Common myeloid progenitor, CD34-positive (primary cell): Measurements from ENCODE around the gene RAPGEF2.

Source experiments
- CTCF ChIA-PET: fragments of 350-600 bp; sonication (Branson Sonifier 250); formaldehyde crosslinking; loops from one replicate; lab custom pipeline; 2021; ENCODE audit warnings: antibody characterized with exemption; lab: Charles Lee
- POLR2A ChIA-PET: fragments of 350-600 bp; sonication (Branson Sonifier 250); formaldehyde crosslinking; loops from one replicate; lab custom pipeline; 2021; ENCODE audit warnings: antibody characterized with exemption; lab: Charles Lee
- DNase-seq, 3 donors: peaks; one replicate each; pipeline versions ENCODE4 v3.0.0 to v3.0.0-alpha.2; 2013
- H3K27ac ChIP-seq, 2 experiments: 1 replicate in 1 of 2; 2 replicates in 1 of 2; pipeline ENCODE4 v1.7.0; 2013; ENCODE audit warnings: inconsistent platforms in 2 of 2, low read length in 2 of 2, mild to moderate bottlenecking in 2 of 2, low read depth in 1 of 2, moderate library complexity in 1 of 2; ENCODE audit not compliant: severe bottlenecking in 2 of 2, insufficient read depth in 1 of 2, poor library complexity in 1 of 2
- H3K27me3 ChIP-seq, 5 experiments: replicated peaks in 2 of 5; 1 replicate in 3 of 5; 2 replicates in 2 of 5; pipeline versions ENCODE4 v1.6.1 to v1.7.0; 2013; ENCODE audit warnings: low read length in 4 of 5, mild to moderate bottlenecking in 2 of 5, moderate library complexity in 2 of 5, inconsistent platforms in 1 of 5; ENCODE audit not compliant: insufficient read depth in 5 of 5, control insufficient read depth in 4 of 5
- H3K36me3 ChIP-seq, 4 experiments: 1 replicate in 2 of 4; 2 replicates in 2 of 4; pipeline versions ENCODE4 v1.6.1 to v1.7.0; 2013; ENCODE audit warnings: low read length in 3 of 4, control low read depth in 1 of 4, mild to moderate bottlenecking in 1 of 4; ENCODE audit not compliant: control insufficient read depth in 4 of 4, insufficient read depth in 4 of 4
- H3K4me1 ChIP-seq, 4 experiments: 1 replicate in 3 of 4; 2 replicates in 1 of 4; pipeline versions ENCODE4 v1.6.1 to v1.7.1; 2013; ENCODE audit warnings: low read length in 3 of 4, mild to moderate bottlenecking in 3 of 4, control low read depth in 1 of 4, inconsistent platforms in 1 of 4, moderate library complexity in 1 of 4; ENCODE audit not compliant: control insufficient read depth in 4 of 4, insufficient read depth in 4 of 4; ENCODE audit errors: control extremely low read depth in 1 of 4
- H3K4me3 ChIP-seq, 7 experiments: 1 replicate in 4 of 7; 2 replicates in 3 of 7; pipeline versions ENCODE4 v1.5.1 to v1.7.0; 2013; ENCODE audit warnings: mild to moderate bottlenecking in 7 of 7, low read length in 6 of 7, moderate library complexity in 6 of 7, inconsistent platforms in 2 of 7, low read depth in 2 of 7, control low read depth in 1 of 7; ENCODE audit not compliant: insufficient read depth in 4 of 7, control insufficient read depth in 1 of 7; ENCODE audit errors: extremely low read depth in 1 of 7
- H3K9me3 ChIP-seq, 5 experiments: 1 replicate in 4 of 5; 2 replicates in 1 of 5; pipeline versions ENCODE4 v1.6.1 to v1.7.1; 2013; ENCODE audit warnings: low read length in 4 of 5, mild to moderate bottlenecking in 2 of 5, inconsistent platforms in 1 of 5, low read depth in 1 of 5, moderate library complexity in 1 of 5; ENCODE audit not compliant: control insufficient read depth in 4 of 5, insufficient read depth in 2 of 5; ENCODE audit errors: control extremely low read depth in 1 of 5
- WGBS: methylation state at CpG from one replicate; pipeline ENCODE4 v1.1.5; 2013; ENCODE audit not compliant: insufficient coverage; 5-methylcytosine and 5-hydroxymethylcytosine counted together

The RAPGEF2 gene

GRCh38 chr4:159271856-159272255 lies 169.0 kb downstream of the RAPGEF2 start:
- Histone ChIP-seq H3K4me1 (peaks cover 5 to 25% (median 11%) of the 10 kb centered on the region in 4 experiments), H3K27ac (no peak overlapping the region), H3K36me3 (peaks cover 0 to 6% (median 0%) of the 10 kb centered on the region in 4 experiments), H3K27me3 (no peaks in the 10 kb centered on the region), H3K4me3 (no peak overlapping the region), H3K9me3 (no peaks in the 10 kb centered on the region)
- POLR2A ChIA-PET, result no interaction called here
- 31% methylated on average over 3 of the region's 4 CpGs for WGBS
- CTCF ChIA-PET, result no interaction called here
- peak in 2 of 3 donors; percentile 24 to 54 for DNase-seq

DNA sequence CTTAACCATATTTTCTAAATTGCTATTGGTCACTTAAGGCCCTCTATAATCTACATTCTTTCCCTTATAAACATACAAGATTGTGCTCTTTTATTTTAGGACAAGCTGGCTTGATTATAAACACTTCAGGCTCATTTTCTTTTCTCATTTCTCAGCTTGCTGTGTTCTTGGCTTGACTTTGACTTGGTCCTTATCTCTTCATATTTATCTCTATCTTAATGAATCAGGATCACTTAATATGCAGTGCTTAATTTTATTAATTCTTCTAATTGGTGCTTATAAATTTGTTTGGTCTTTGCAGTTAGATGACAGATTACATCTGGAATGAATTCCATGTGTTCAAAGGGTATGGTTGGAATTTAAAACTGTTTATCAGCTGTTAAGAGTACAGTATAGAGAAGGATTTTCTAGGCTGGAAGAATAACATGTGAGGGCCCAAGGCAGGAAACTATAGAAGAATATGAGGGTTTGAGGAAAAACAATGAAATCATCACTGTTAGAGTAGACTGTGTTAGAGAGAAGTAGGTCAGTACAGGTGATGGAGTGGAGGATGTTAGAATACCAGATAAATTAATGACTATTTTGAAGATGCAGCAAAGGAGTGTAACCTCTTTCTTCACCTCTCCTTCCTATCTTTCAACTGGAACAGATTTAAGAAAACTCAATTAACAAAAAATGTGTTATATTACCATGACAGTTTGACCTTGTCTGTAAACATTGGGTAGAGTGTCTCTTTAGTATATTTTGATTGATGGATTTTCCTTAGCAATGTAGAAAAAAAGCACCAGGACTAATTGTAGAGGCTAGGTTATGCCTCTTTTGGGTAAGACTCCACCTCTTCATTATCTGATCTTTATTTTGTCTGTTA lies 169.6 kb downstream of the RAPGEF2 start:
- Histone ChIP-seq H3K9me3 (no peaks in the 10 kb centered on the region), H3K4me3 (no peak overlapping the region), H3K36me3 (peaks cover 0 to 6% (median 0%) of the 10 kb centered on the region in 4 experiments), H3K27me3 (no peaks in the 10 kb centered on the region), H3K27ac (no peak overlapping the region), H3K4me1 (peaks cover 5 to 19% (median 9%) of the 10 kb centered on the region in 4 experiments)
- ChIA-PET CTCF (no interaction called here), POLR2A (no interaction called here)
- no peak for DNase-seq

DNA sequence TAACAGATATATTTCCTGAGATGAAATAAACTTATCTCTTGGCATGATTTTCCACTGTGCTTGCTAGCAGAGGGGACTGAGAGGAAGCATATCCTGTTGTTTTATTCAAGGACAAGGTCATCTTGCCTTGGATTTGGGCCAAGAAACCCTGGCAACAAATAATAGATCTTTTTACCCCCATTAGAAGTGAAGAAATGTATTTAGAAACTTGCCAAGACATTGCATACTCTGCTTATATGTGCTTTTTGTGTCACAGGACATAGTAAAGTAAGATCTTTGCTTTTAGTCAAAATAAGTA lies 170.2 kb downstream of the RAPGEF2 start:
- CTCF ChIA-PET, result no interaction called here
- Histone ChIP-seq H3K4me3 (no peak overlapping the region), H3K36me3 (peaks cover 0 to 3% (median 0%) of the 10 kb centered on the region in 4 experiments), H3K27me3 (no peaks in the 10 kb centered on the region), H3K4me1 (peaks cover 5 to 19% (median 9%) of the 10 kb centered on the region in 4 experiments), H3K9me3 (no peaks in the 10 kb centered on the region), H3K27ac (no peak overlapping the region)
- POLR2A ChIA-PET, result no interaction called here
- DNase-seq, result no peak

- ChIA-PET POLR2A (no interaction called here), CTCF (no interaction called here)
- Histone ChIP-seq H3K27me3 (no peaks in the 10 kb centered on the region), H3K27ac (no peak overlapping the region), H3K4me3 (no peak overlapping the region), H3K36me3 (peaks cover 0 to 2% (median under 1%) of the 10 kb centered on the region in 4 experiments), H3K9me3 (no peaks in the 10 kb centered on the region), H3K4me1 (peaks cover 5 to 19% (median 9%) of the 10 kb centered on the region in 4 experiments)
- DNase-seq, result no peak
- WGBS, result 98% methylated on average over 7 of the region's 9 CpGs
Observed at GRCh38 chr4:159273841-159274240, 171.0 kb downstream of the RAPGEF2 start.

- ChIA-PET CTCF (no interaction called here), POLR2A (no interaction called here)
- WGBS, result 60% methylated on average over 1 of the region's 5 CpGs
- peaks cover 0 to 8% (median 7%) of the 10 kb centered on the region in 4 experiments for H3K36me3 ChIP-seq
- peaks cover 0 to 5% (median 4%) of the 10 kb centered on the region in 4 experiments for H3K4me1 ChIP-seq
- H3K27ac ChIP-seq, result no peak overlapping the region
- no peak for DNase-seq
- H3K4me3 ChIP-seq, result no peak overlapping the region
- H3K27me3 ChIP-seq, result no peaks in the 10 kb centered on the region
- H3K9me3 ChIP-seq, result no peaks in the 10 kb centered on the region
Observed at GRCh38 chr4:159278399-159278798, 175.5 kb downstream of the RAPGEF2 start.

DNA sequence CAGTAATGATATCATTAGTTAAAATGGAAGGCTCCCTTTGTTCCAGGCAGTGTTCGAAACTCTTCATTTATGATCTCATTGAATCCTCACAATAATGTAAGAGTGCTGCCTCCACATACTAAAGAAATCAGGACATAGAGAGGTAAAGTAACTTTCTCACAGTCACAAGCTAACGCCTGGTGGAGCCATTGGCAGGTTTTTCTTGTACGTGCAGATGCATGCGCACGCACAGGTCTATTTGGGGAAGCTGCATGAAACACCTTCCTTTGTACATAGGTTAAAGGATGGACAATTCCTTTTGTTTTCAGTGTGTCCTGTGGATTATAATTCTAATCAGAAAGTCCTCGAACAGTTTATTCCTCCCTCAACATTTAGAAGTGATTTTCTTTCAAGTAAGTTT lies 176.2 kb downstream of the RAPGEF2 start:
- no peak overlapping the region for H3K4me3 ChIP-seq
- CTCF ChIA-PET, result no interaction called here
- peaks cover 0 to 8% (median 7%) of the 10 kb centered on the region in 4 experiments for H3K36me3 ChIP-seq
- H3K9me3 ChIP-seq, result no peaks in the 10 kb centered on the region
- no CpG with 5 or more reads among the region's 6 CpGs for WGBS
- no peaks in the 10 kb centered on the region for H3K27me3 ChIP-seq
- no peak for DNase-seq
- POLR2A ChIA-PET, result no interaction called here
- peaks cover 0 to 7% (median 4%) of the 10 kb centered on the region in 4 experiments for H3K4me1 ChIP-seq
- H3K27ac ChIP-seq, result no peak overlapping the region

GRCh38 chr4:159280442-159281172 lies 177.7 kb downstream of the RAPGEF2 start:
- DNase-seq, result no peak
- peaks cover 0 to 8% (median 7%) of the 10 kb centered on the region in 4 experiments for H3K36me3 ChIP-seq
- CTCF ChIA-PET, result interaction anchor here (1.3 kb wide), 1 partner anchor 11 kb away, joined by 3 read pairs; no protein-coding TSS in a partner anchor
- WGBS, result 100% methylated on average over 5 of the region's 13 CpGs
- H3K4me3 ChIP-seq, result no peak overlapping the region
- no peaks in the 10 kb centered on the region for H3K27me3 ChIP-seq
- no peaks in the 10 kb centered on the region for H3K9me3 ChIP-seq
- H3K4me1 ChIP-seq, result peaks cover 0 to 7% (median 4%) of the 10 kb centered on the region in 4 experiments
- POLR2A ChIA-PET, result no interaction called here
- H3K27ac ChIP-seq, result no peak overlapping the region
